ENCODE results near the gene BRSK1.
"Not testable (repeated sequence)": the region's sequence is repeated elsewhere in the genome, so short reads cannot be mapped to it uniquely, and the experiment has no call there.

BRSK1 gene

GRCh38 chr19:55306712-55307111 is 22.9 kb downstream of the BRSK1 start:
- DNase-seq = no peak

GRCh38 chr19:55308281-55308680 is 24.5 kb downstream of the BRSK1 start:
- DNase-seq = no peak

- no peak for DNase-seq
Observed at GRCh38 chr19:55309448-55309847, 25.7 kb downstream of the BRSK1 start.

- no peak for DNase-seq
Observed at GRCh38 chr19:55310498-55310897, 26.7 kb downstream of the BRSK1 start.

- no peak for DNase-seq
Observed at GRCh38 chr19:55311397-55311796, 27.6 kb downstream of the BRSK1 start.

GRCh38 chr19:55311797-55312196 is 28.0 kb downstream of the BRSK1 start:
- DNase-seq = no peak

GRCh38 chr19:55312621-55313512 is 29.1 kb downstream of the BRSK1 start:
- DNase-seq = no peak

GRCh38 chr19:55314396-55314795 is 30.6 kb downstream of the BRSK1 start:
- DNase-seq = no peak

- no peak for DNase-seq
Observed at GRCh38 chr19:55315956-55316525, 32.2 kb downstream of the BRSK1 start.

GRCh38 chr19:55316646-55317045 is 32.8 kb downstream of the BRSK1 start:
- no peak for DNase-seq

GRCh38 chr19:55319785-55320184 is 36.0 kb downstream of the BRSK1 start:
- DNase-seq = peak; percentile 38

- DNase-seq = no peak
Observed at GRCh38 chr19:55320844-55321419, 37.1 kb downstream of the BRSK1 start.

- DNase-seq = no peak
Observed at GRCh38 chr19:55321466-55322137, 37.8 kb downstream of the BRSK1 start.

- no peak for DNase-seq
Observed at GRCh38 chr19:55322204-55322885, 38.5 kb downstream of the BRSK1 start.

GRCh38 chr19:55324662-55325061 is 40.9 kb downstream of the BRSK1 start:
- no peak for DNase-seq

GRCh38 chr19:55325172-55325571 is 41.4 kb downstream of the BRSK1 start, which contains the start of gene TMEM150B:
Gene TMEM150B (minus strand): TSS chr19:55325341. CDS start chr19:55321036, 4,305 bp downstream.
- no peak for DNase-seq

GRCh38 chr19:55328774-55329318 is 45.0 kb downstream of the BRSK1 start:
- DNase-seq = not testable (repeated sequence)

GRCh38 chr19:55329791-55330190 is 46.0 kb downstream of the BRSK1 start:
- DNase-seq = not testable (repeated sequence)

GRCh38 chr19:55333870-55334269 is 50.1 kb downstream of the BRSK1 start:
- no peak for DNase-seq

GRCh38 chr19:55336101-55336500 is 52.3 kb downstream of the BRSK1 start:
- DNase-seq = no peak

- peak; percentile 99 for DNase-seq
Observed at GRCh38 chr19:55339105-55339888, 55.5 kb downstream of the BRSK1 start, which contains the start of gene KMT5C. Gene KMT5C (plus strand): TSS chr19:55339876. CDS start chr19:55341937, 2,061 bp downstream.
